Caco-2 (cell line): ENCODE data around the gene ACTL10. TPM values are rescaled to one million over a fixed set of nuclear protein-coding genes. Genes with fewer than 3 reads are reported as not detected.
A peak's percentile ranks its signal among the peaks of the same experiment; 100 is the strongest.

ENCODE experiments used
- BruUV-seq: library from RNA; stranded (reverse); fragments of 400-500 nt; replicated peaks from 2 replicates; lab custom pipeline; 2021; lab: Mats Ljungman, UMichigan
- CTCF ChIA-PET: fragments of 300-600 bp; sonication (Branson Sonifier 250); formaldehyde crosslinking; loops from one replicate; lab custom pipeline; 2022; ENCODE audit warnings: antibody characterized with exemption; lab: Charles Lee
- POLR2A ChIA-PET: fragments of 300-600 bp; sonication (Branson Sonifier 250); formaldehyde crosslinking; loops from one replicate; lab custom pipeline; 2022; ENCODE audit warnings: antibody characterized with exemption; lab: Charles Lee
- DNase-seq, 2 experiments: peaks; one replicate each; pipeline versions ENCODE4 v3.0.0 to v3.0.0-alpha.2; 2020 to 2022
- H3K27me3 ChIP-seq: replicated peaks from 2 replicates; pipeline ENCODE4 v1.6.0; 2011; ENCODE audit warnings: low read length; ENCODE audit not compliant: control insufficient read depth, insufficient read depth
- H3K36me3 ChIP-seq: 2 replicates; pipeline ENCODE4 v1.5.1; 2011; ENCODE audit warnings: low read length; ENCODE audit not compliant: control insufficient read depth, insufficient read depth
- H3K4me1 ChIP-seq: fragments of 250-450 bp; sonication (Bioruptor Pico); 2 replicates; pipeline ENCODE4 v1.5.1; 2020; ENCODE audit warnings: mild to moderate bottlenecking
- H3K4me3 ChIP-seq: 2 replicates; pipeline ENCODE4 v1.5.1; 2011; ENCODE audit warnings: low read depth, mild to moderate bottlenecking, control low read depth, low read length
- H3K9me3 ChIP-seq: fragments of 250-450 bp; sonication (Bioruptor Pico); 2 replicates; pipeline ENCODE4 v1.5.1; 2020; ENCODE audit warnings: mild to moderate bottlenecking, moderate library complexity
- H3K27ac Mint-ChIP-seq: one replicate; pipeline ENCODE4 v1.8.0; 2022; ENCODE audit warnings: mixed read lengths; ENCODE audit not compliant: unreplicated experiment
- H3K27me3 Mint-ChIP-seq: one replicate; pipeline ENCODE4 v1.8.0; 2022; ENCODE audit warnings: mixed read lengths; ENCODE audit not compliant: insufficient read depth, unreplicated experiment
- H3K36me3 Mint-ChIP-seq: one replicate; pipeline ENCODE4 v1.8.0; 2022; ENCODE audit warnings: mild to moderate bottlenecking, mixed read lengths; ENCODE audit not compliant: insufficient read depth, unreplicated experiment
- H3K4me1 Mint-ChIP-seq: one replicate; pipeline ENCODE4 v1.8.0; 2022; ENCODE audit warnings: low read depth, mixed read lengths; ENCODE audit not compliant: unreplicated experiment
- H3K4me3 Mint-ChIP-seq: one replicate; pipeline ENCODE4 v1.8.0; 2022; ENCODE audit warnings: mild to moderate bottlenecking, moderate library complexity, mixed read lengths; ENCODE audit not compliant: unreplicated experiment
- H3K9me3 Mint-ChIP-seq: one replicate; pipeline ENCODE4 v1.8.0; 2022; ENCODE audit warnings: mixed read lengths; ENCODE audit not compliant: unreplicated experiment
- CTCF ChIP-seq, 2 experiments: fragments of 200-600 bp in 1 of 2; IDR thresholded peaks; 1 replicate in 1 of 2; 2 replicates in 1 of 2; pipeline versions ENCODE4 v1.5.1 to v1.8.0; 2011 to 2022; ENCODE audit warnings: antibody characterized with exemption in 1 of 2, control low read depth in 1 of 2, inconsistent platforms in 1 of 2, low read depth in 1 of 2, low read length in 1 of 2, mild to moderate bottlenecking in 1 of 2, moderate library complexity in 1 of 2; ENCODE audit not compliant: insufficient read depth in 1 of 2, severe bottlenecking in 1 of 2, unreplicated experiment in 1 of 2
- intact Hi-C: fragments of 100-400 bp; cut with micrococcal nuclease; formaldehyde crosslinking; loops from one replicate; pipeline ENCODE4 v1.10.0; 2022; ENCODE audit not compliant: unreplicated experiment
- total RNA-seq: library from RNA; stranded (reverse); gene quantifications from 2 replicates; pipeline ENCODE4 v1.2.3, GENCODE V29; 2022

Gene ACTL10
- total RNA-seq, 1 experiment from 2014 or later = 3.4 TPM

GRCh38 chr20:33647603-33648395 is 18.9 kb upstream of the ACTL10 start:
- intact Hi-C loops = no loop called here
- Histone ChIP-seq H3K27me3 (no peaks in the 10 kb centered on the region), H3K4me3 (no peak overlapping the region), H3K36me3 (no peaks in the 10 kb centered on the region), H3K4me1 (peaks cover 2% of the 10 kb centered on the region; the same call in 1 of the 2 replicates), H3K9me3 (no peaks in the 10 kb centered on the region)
- Mint-ChIP-seq H3K4me3 (no peak overlapping the region), H3K36me3 (peaks cover 57% of the 10 kb centered on the region), H3K27ac (peak overlapping the region; percentile 17), H3K9me3 (no peaks in the 10 kb centered on the region), H3K27me3 (no peaks in the 10 kb centered on the region), H3K4me1 (no peaks in the 10 kb centered on the region)
- no peak for TF ChIP-seq CTCF (IDR thresholded peaks at IDR 0.05; ENCODE audit: insufficient read depth in 1 of 2, low read depth in 1 of 2, low read length in 1 of 2, severe bottlenecking in 1 of 2, unreplicated experiment in 1 of 2)
- DNase-seq = peak in 1 of 2 experiments; percentile 37
- no TSS peak for BruUV-seq
- POLR2A ChIA-PET = interaction anchor here (0.6 kb wide), 1 partner anchor 189 kb away, joined by 4 read pairs; no protein-coding TSS in a partner anchor
- CTCF ChIA-PET = interaction anchor here (1.0 to 2.3 kb wide), 2 partner anchors 20 to 191 kb away, joined by 3 to 11 read pairs; no protein-coding TSS in a partner anchor

DNA sequence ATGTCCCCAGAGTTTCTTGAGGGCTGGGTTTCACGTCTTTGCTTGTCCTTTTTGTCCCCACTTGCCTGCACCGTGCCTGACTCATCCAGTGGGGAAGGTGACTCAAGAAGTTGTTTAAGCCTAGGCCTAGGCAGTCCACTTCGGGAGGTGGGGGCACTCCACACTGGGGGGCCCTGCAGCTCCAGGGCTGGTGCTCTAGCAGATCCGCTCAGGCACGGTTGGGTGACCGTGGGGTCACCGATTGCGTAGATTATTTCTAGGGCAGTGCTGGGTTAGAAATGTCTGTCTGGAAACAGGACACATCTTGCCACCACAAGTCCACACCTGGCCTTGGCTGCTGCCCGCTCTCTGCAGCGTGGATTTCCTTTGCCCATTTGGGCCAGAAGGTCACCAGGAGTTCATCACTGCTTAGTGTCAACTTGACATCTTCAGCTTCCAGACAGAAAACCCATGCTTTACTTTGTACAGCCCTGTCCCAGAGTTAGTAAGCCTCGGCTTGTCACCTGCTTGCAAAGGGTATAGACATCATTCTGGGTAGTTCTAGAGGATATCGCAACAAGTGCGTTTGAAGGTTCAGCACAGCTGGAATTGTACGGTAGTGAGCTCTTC is 18.2 kb upstream of the ACTL10 start:
- intact Hi-C loops = no loop called here
- H3K4me3 Mint-ChIP-seq = no peak overlapping the region
- Histone ChIP-seq H3K9me3 (no peaks in the 10 kb centered on the region), H3K4me3 (no peak overlapping the region), H3K36me3 (no peaks in the 10 kb centered on the region), H3K4me1 (peaks cover 6% of the 10 kb centered on the region), H3K27me3 (no peaks in the 10 kb centered on the region)
- H3K4me1 Mint-ChIP-seq = peaks cover 7% of the 10 kb centered on the region
- ChIA-PET POLR2A (interaction anchor here (0.8 kb wide), 1 partner anchor 16 kb away, joined by 5 read pairs; no protein-coding TSS in a partner anchor), CTCF (interaction anchor here (0.7 to 2.3 kb wide), 4 partner anchors 18 to 191 kb away, joined by 3 to 11 read pairs (median 3); partner anchors contain the start of gene ACTL10)
- no peaks in the 10 kb centered on the region for H3K27me3 Mint-ChIP-seq
- peak overlapping the region; percentile 17 for H3K27ac Mint-ChIP-seq
- peaks cover 64% of the 10 kb centered on the region for H3K36me3 Mint-ChIP-seq
- DNase-seq = peak in 1 of 2 experiments; percentile 40
- no peaks in the 10 kb centered on the region for H3K9me3 Mint-ChIP-seq
- TF ChIP-seq CTCF (IDR thresholded peaks at IDR 0.05; ENCODE audit: insufficient read depth in 1 of 2, low read depth in 1 of 2, low read length in 1 of 2, severe bottlenecking in 1 of 2, unreplicated experiment in 1 of 2) = no peak
- no TSS peak for BruUV-seq

DNA sequence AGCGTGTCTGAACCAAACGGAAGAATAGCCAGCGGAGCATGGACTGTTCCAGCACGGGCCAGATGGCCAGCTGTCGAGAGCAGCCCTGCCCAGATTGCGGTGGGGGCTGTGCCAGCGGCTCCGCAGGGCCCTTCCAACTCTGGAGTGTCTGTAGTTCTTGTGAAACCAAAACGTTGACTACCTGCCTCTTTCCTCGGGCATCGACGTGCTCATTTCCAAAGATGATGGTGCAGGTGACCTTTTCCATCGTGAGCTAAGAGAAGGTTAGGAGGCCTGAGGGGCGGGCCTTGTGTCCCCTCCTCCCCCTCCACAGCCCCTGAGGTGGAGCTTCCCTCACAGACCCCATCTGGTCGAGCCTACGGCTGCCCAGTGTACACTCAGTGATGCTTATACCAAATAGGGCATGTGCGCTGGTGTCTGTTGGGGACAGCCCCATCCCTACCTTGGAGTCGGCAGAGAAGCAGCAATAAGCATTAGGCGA is 17.5 kb upstream of the ACTL10 start:
- CTCF ChIA-PET = interaction anchor here (0.5 to 2.3 kb wide), 5 partner anchors 17 to 192 kb away, joined by 3 to 11 read pairs (median 3); partner anchors contain the start of gene ACTL10

More for the DNA sequence above, 17.5 kb upstream of the ACTL10 start:
- Mint-ChIP-seq H3K4me1 (peaks cover 14% of the 10 kb centered on the region), H3K27me3 (no peaks in the 10 kb centered on the region), H3K4me3 (no peak overlapping the region), H3K27ac (no peak overlapping the region), H3K36me3 (peaks cover 71% of the 10 kb centered on the region), H3K9me3 (no peaks in the 10 kb centered on the region)
- intact Hi-C loops = no loop called here
- Histone ChIP-seq H3K27me3 (no peaks in the 10 kb centered on the region), H3K4me3 (no peak overlapping the region), H3K4me1 (peaks cover 13% of the 10 kb centered on the region), H3K36me3 (no peaks in the 10 kb centered on the region), H3K9me3 (no peaks in the 10 kb centered on the region)
- BruUV-seq = no TSS peak
- DNase-seq = no peak
- POLR2A ChIA-PET = interaction anchor here (0.6 to 0.8 kb wide), 2 partner anchors 15 to 52 kb away, joined by 3 to 5 read pairs; no protein-coding TSS in a partner anchor
- TF ChIP-seq CTCF (IDR thresholded peaks at IDR 0.05; ENCODE audit: insufficient read depth in 1 of 2, low read depth in 1 of 2, low read length in 1 of 2, severe bottlenecking in 1 of 2, unreplicated experiment in 1 of 2) = no peak
